IMR-90 (cell line): ENCODE measurements around the gene FRS3. TPM values are rescaled to one million over a fixed set of nuclear protein-coding genes. Genes with fewer than 3 reads are reported as not detected.

Experiments used
- ATAC-seq: fragments of 200-7000 bp; cut with Tn5 transposase; 2 replicates; pipeline ENCODE4 v1.9.1; 2020; ENCODE audit warnings: low read depth, mild to moderate bottlenecking, moderate library complexity
- BruUV-seq: library from RNA; stranded (reverse); fragments of 400-500 nt; replicated peaks from 2 replicates; lab custom pipeline; 2021; lab: Mats Ljungman, UMichigan
- CTCF ChIA-PET: fragments of 300-600 bp; formaldehyde crosslinking; extraction: SDS; loops from one replicate; lab custom pipeline; 2021; ENCODE audit warnings: antibody characterized with exemption; lab: Yijun Ruan, JAX
- POLR2A ChIA-PET: fragments of 300-600 bp; sonication (Branson Sonifier 250); formaldehyde crosslinking; loops from one replicate; lab custom pipeline; 2022; ENCODE audit warnings: antibody characterized with exemption; ENCODE audit not compliant: unreplicated experiment; lab: Charles Lee
- DNase-seq: peaks from one replicate; pipeline ENCODE4 v3.0.0; 2013
- H2AFZ ChIP-seq: replicated peaks from 2 replicates; pipeline ENCODE3; 2013; ENCODE audit warnings: low read length, mild to moderate bottlenecking; ENCODE audit not compliant: poor library complexity
- H2AK5ac ChIP-seq: 2 replicates; pipeline ENCODE4 v1.6.1; 2013; ENCODE audit warnings: low read depth, low read length, inconsistent platforms
- H2AK9ac ChIP-seq: replicated peaks from 2 replicates; pipeline ENCODE3; 2013; ENCODE audit warnings: mild to moderate bottlenecking, low read depth, low read length, moderate library complexity; ENCODE audit not compliant: poor library complexity
- H2BK120ac ChIP-seq: 2 replicates; pipeline ENCODE4 v1.6.1; 2013; ENCODE audit warnings: low read depth, low read length, inconsistent platforms
- H2BK15ac ChIP-seq: 3 replicates; pipeline ENCODE4 v1.6.1; 2013; ENCODE audit warnings: low read depth, low read length, inconsistent platforms
- H2BK20ac ChIP-seq: 2 replicates; pipeline ENCODE4 v1.6.1; 2013; ENCODE audit warnings: low read depth, mild to moderate bottlenecking, inconsistent platforms, low read length, moderate library complexity
- H2BK5ac ChIP-seq: 2 replicates; pipeline ENCODE4 v1.6.1; 2013; ENCODE audit warnings: mild to moderate bottlenecking, low read depth, low read length, inconsistent platforms; ENCODE audit not compliant: poor library complexity, severe bottlenecking
- H3K14ac ChIP-seq: replicated peaks from 2 replicates; pipeline ENCODE4 v1.6.1; 2013; ENCODE audit warnings: low read depth, low read length, inconsistent platforms
- H3K18ac ChIP-seq: 2 replicates; pipeline ENCODE4 v1.6.1; 2013; ENCODE audit warnings: low read depth, low read length, control low read depth
- H3K23ac ChIP-seq: 2 replicates; pipeline ENCODE4 v1.6.1; 2013; ENCODE audit warnings: low read depth, low read length, inconsistent platforms
- H3K27ac ChIP-seq: 2 replicates; pipeline ENCODE4 v1.5.1; 2013; ENCODE audit warnings: mild to moderate bottlenecking, control low read depth, low read length; ENCODE audit not compliant: insufficient read depth
- H3K27me3 ChIP-seq: 2 replicates; pipeline ENCODE4 v1.6.1; 2013; ENCODE audit warnings: low read length; ENCODE audit not compliant: control insufficient read depth, insufficient read depth
- H3K36me3 ChIP-seq: 2 replicates; pipeline ENCODE4 v1.6.1; 2013; ENCODE audit warnings: low read length, mixed read lengths; ENCODE audit not compliant: control insufficient read depth, insufficient read depth
- H3K4ac ChIP-seq: 2 replicates; pipeline ENCODE4 v1.6.1; 2013; ENCODE audit warnings: low read depth, low read length, inconsistent platforms
- H3K4me1 ChIP-seq: 2 replicates; pipeline ENCODE4 v1.6.1; 2013; ENCODE audit warnings: low read length, mixed read lengths; ENCODE audit not compliant: control insufficient read depth, insufficient read depth
- H3K4me2 ChIP-seq: 2 replicates; pipeline ENCODE4 v1.6.1; 2013; ENCODE audit warnings: low read depth, mild to moderate bottlenecking, control low read depth, low read length, moderate library complexity
- H3K4me3 ChIP-seq: 2 replicates; pipeline ENCODE4 v1.5.1; 2013; ENCODE audit warnings: low read depth, mild to moderate bottlenecking, control low read depth, low read length, moderate library complexity; ENCODE audit not compliant: insufficient read depth
- H3K56ac ChIP-seq: 2 replicates; pipeline ENCODE4 v1.6.1; 2013; ENCODE audit warnings: low read length, inconsistent platforms; ENCODE audit not compliant: insufficient read depth; ENCODE audit errors: extremely low read depth
- H3K79me1 ChIP-seq, 2 experiments: 2 replicates each; pipeline ENCODE4 v1.6.1; 2013; ENCODE audit warnings: low read length in 2 of 2, inconsistent platforms in 1 of 2, low read depth in 1 of 2
- H3K9ac ChIP-seq: 2 replicates; pipeline ENCODE4 v1.6.1; 2013; ENCODE audit warnings: low read depth, low read length, control low read depth
- H3K9me1 ChIP-seq: 2 replicates; pipeline ENCODE4 v1.6.1; 2013; ENCODE audit warnings: low read length, inconsistent platforms; ENCODE audit not compliant: insufficient read depth
- H3K9me3 ChIP-seq: 2 replicates; pipeline ENCODE4 v1.6.1; 2013; ENCODE audit warnings: low read length; ENCODE audit not compliant: control insufficient read depth, insufficient read depth
- H4K20me1 ChIP-seq: 2 replicates; pipeline ENCODE4 v1.6.1; 2013; ENCODE audit warnings: low read length, inconsistent platforms; ENCODE audit not compliant: insufficient read depth
- H4K5ac ChIP-seq: 2 replicates; pipeline ENCODE4 v1.6.1; 2013; ENCODE audit warnings: mild to moderate bottlenecking, low read depth, low read length, control low read depth
- H4K8ac ChIP-seq, 2 experiments: 2 replicates each; pipeline ENCODE4 v1.6.1; 2013; ENCODE audit warnings: low read depth in 2 of 2, low read length in 2 of 2, control low read depth in 1 of 2, inconsistent platforms in 1 of 2
- H4K91ac ChIP-seq: 2 replicates; pipeline ENCODE4 v1.6.1; 2013; ENCODE audit warnings: low read depth, low read length, inconsistent platforms; ENCODE audit not compliant: insufficient read depth
- FOS ChIP-seq: fragments of 150-350 bp; IDR thresholded peaks from 2 replicates; pipeline ENCODE4 v1.6.1; 2016; ENCODE audit warnings: low read depth, low read length
- NFE2L2 ChIP-seq: fragments of 150-350 bp; IDR thresholded peaks from 2 replicates; pipeline ENCODE4 v1.6.1; 2016; ENCODE audit warnings: low read depth, mild to moderate bottlenecking, low read length
- WGBS, 2 experiments: methylation state at CpG; one replicate each; pipeline versions ENCODE4 v1.1.5 to v1.1.7; 2013; ENCODE audit warnings: missing lambda C conversion rate in 2 of 2; ENCODE audit not compliant: insufficient read length in 1 of 2; ENCODE audit errors: extremely low coverage in 2 of 2; 5-methylcytosine and 5-hydroxymethylcytosine counted together
- dilution Hi-C: fragments of 300-500 bp; cut with HindIII; formaldehyde crosslinking; loops from one replicate; pipeline ENCODE4 v1.14.3; 2018; ENCODE audit warnings: low sequenced_read_pairs; ENCODE audit not compliant: unreplicated experiment
- in situ Hi-C: fragments of 300-500 bp; cut with MboI; formaldehyde crosslinking; loops from 3 replicates; pipeline ENCODE4 v1.14.3; 2019; ENCODE audit warnings: low sequenced_read_pairs, inconsistent platforms, mixed read lengths
- intact Hi-C: fragments of 100-400 bp; cut with micrococcal nuclease; formaldehyde crosslinking; loops from 2 replicates; pipeline ENCODE4 v1.10.0; 2022
- polyA plus RNA-seq, 3 experiments: library from polyadenylated mRNA; depleted of rRNA; stranded (reverse); fragments of >200 nt; gene quantifications; 2 replicates each; pipeline ENCODE4 v1.2.3, GENCODE V29; 2012; ENCODE audit warnings: low replicate concordance in 1 of 3
- total RNA-seq: library from RNA; depleted of rRNA; stranded (reverse); fragments of >200 nt; gene quantifications from 2 replicates; pipeline ENCODE4 v1.2.3, GENCODE V29; 2012
- TF ChIP-seq, protein P1 (sequence below): conservative IDR thresholded peaks from 2 replicates; pipeline ENCODE4 v1.5.1; 2012; ENCODE audit warnings: mild to moderate bottlenecking, low read depth, low read length, improper control_type of control experiment

FRS3 gene
- total and polyA plus RNA-seq, 2 of the 4 experiments (the other 2 are of a cell fraction): 0.54 to 3.8 TPM

DNA sequence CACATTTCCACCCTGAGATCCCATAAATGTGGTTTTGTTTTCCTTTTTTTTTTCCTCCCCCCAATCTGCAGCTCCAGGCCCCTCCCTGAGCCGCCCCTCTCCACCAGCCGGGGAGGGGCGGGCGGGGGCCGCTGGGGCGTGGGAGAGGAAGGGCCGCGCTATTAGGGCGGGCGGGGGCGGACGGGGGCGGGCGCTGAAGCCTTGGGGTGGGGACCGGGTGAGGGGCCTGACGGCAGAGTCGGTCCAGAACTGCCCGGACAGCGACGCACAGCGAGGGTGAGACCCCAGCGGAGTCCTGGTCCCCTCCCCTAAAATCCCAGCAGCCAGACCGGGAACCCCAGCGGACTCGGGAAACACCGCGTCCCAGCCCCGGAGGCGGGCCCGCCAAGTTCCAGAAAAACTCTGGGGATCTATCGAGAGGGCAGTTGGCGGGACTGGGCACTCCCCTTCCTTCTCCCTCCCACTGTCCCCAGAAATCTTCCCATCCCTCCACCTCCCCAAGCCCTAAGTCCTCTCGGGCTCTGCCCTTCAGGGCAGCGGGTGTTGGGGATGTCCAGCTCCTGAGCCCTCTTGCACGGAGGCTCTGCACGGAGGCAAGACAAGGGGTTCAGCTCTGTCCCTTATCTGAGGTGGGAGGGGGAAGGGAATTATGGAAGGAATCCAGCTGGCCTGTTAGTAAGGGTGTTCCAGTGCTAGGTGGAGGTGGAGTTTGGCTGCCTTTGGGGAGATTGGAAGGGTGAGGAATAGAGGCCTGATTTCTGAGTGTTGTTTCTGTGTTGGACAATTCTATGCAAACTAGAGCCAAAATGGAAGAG, 1.1 kb upstream of the FRS3 start, which contains the start of gene PRICKLE4 (continued):
- TF ChIP-seq, protein P1, sequence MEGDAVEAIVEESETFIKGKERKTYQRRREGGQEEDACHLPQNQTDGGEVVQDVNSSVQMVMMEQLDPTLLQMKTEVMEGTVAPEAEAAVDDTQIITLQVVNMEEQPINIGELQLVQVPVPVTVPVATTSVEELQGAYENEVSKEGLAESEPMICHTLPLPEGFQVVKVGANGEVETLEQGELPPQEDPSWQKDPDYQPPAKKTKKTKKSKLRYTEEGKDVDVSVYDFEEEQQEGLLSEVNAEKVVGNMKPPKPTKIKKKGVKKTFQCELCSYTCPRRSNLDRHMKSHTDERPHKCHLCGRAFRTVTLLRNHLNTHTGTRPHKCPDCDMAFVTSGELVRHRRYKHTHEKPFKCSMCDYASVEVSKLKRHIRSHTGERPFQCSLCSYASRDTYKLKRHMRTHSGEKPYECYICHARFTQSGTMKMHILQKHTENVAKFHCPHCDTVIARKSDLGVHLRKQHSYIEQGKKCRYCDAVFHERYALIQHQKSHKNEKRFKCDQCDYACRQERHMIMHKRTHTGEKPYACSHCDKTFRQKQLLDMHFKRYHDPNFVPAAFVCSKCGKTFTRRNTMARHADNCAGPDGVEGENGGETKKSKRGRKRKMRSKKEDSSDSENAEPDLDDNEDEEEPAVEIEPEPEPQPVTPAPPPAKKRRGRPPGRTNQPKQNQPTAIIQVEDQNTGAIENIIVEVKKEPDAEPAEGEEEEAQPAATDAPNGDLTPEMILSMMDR: no peak
- no peak for TF ChIP-seq NFE2L2

DNA sequence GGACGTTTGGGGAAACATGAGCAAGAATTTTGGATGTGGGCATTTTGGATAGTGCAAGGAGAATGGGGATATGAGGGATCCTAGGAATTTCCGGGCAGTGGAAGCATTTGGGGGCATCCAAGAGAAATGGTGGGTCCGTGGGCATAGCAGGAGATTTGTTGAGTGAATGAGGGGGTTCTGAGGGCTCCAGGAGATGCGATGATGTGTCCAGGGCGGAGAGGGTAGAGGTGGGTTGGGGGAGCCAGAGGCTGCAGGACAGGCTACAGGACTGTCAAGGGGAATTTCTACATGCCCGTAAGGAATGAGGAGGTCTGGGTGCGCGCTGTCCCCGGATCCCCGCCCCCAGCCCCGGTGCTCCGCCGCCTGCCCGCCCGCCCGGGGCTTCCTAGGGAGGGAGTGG, 364 bp downstream of the FRS3 start:
- peak overlapping the region; percentile 26 for H3K23ac ChIP-seq
- no peak overlapping the region for H2BK120ac ChIP-seq
- no peak overlapping the region for H2BK5ac ChIP-seq
- no peaks in the 10 kb centered on the region for H3K27me3 ChIP-seq
- intact Hi-C loops (loop anchor here (5.0 kb wide), 1 partner anchor 82 kb away; no protein-coding TSS in a partner anchor), in situ Hi-C loops (no loop called here), dilution Hi-C loops (no loop called here)
- H3K4ac ChIP-seq: peak overlapping the region; percentile 47
- peak overlapping the region; percentile 54 for H3K4me3 ChIP-seq
- POLR2A ChIA-PET: no interaction called here
- H3K36me3 ChIP-seq: peaks cover 14% of the 10 kb centered on the region
- H3K14ac ChIP-seq: peak overlapping the region; percentile 77
- no peaks in the 10 kb centered on the region for H3K9me3 ChIP-seq
- H3K4me2 ChIP-seq: peak overlapping the region; percentile 96
- H4K20me1 ChIP-seq: no peaks in the 10 kb centered on the region
- ATAC-seq: peak; percentile 39; the same call in 1 of the 2 replicates
- H3K4me1 ChIP-seq: peaks cover 9% of the 10 kb centered on the region
- no peak overlapping the region for H3K56ac ChIP-seq
- H3K27ac ChIP-seq: peak overlapping the region; percentile 6
- H3K9me1 ChIP-seq: no peaks in the 10 kb centered on the region; the same call in 1 of the 2 replicates
- peak overlapping the region; percentile 40 to 66; a peak in 1 of 4 replicates for H4K8ac ChIP-seq
- BruUV-seq: no TSS peak
- no peak for DNase-seq
- H3K79me1 ChIP-seq: peaks cover 10 to 24% of the 10 kb centered on the region in 2 experiments
- CTCF ChIA-PET: no interaction called here
- peak overlapping the region; percentile 93 for H2AFZ ChIP-seq
- peak overlapping the region; percentile 44 for H4K91ac ChIP-seq
- no peak overlapping the region for H3K18ac ChIP-seq
- H4K5ac ChIP-seq: peak overlapping the region; percentile 60
- H3K9ac ChIP-seq: peak overlapping the region; percentile 80
- H2AK9ac ChIP-seq: peak overlapping the region; percentile 48
- no peak overlapping the region for H2BK15ac ChIP-seq
- TF ChIP-seq, protein P1: no peak
- no peak for TF ChIP-seq FOS
- no peak overlapping the region for H2BK20ac ChIP-seq
- H2AK5ac ChIP-seq: no peak overlapping the region
- WGBS, 2 experiments: 0% methylated on average over 2 of the region's 16 CpGs; no CpG with 5 or more reads in 1 of the 2 experiments
